ENCODE results near the gene FBLN1. TPM values are rescaled to one million over a fixed set of nuclear protein-coding genes. Genes with fewer than 3 reads are reported as not detected.
"Not testable (repeated sequence)": the region's sequence is repeated elsewhere in the genome, so short reads cannot be mapped to it uniquely, and the experiment has no call there.

Gene FBLN1
- total and polyA plus RNA-seq, 2 of the 8 experiments (the other 6 are each of a cell fraction or from before 2014, with no cell fraction given), result 159 to 168 TPM

DNA sequence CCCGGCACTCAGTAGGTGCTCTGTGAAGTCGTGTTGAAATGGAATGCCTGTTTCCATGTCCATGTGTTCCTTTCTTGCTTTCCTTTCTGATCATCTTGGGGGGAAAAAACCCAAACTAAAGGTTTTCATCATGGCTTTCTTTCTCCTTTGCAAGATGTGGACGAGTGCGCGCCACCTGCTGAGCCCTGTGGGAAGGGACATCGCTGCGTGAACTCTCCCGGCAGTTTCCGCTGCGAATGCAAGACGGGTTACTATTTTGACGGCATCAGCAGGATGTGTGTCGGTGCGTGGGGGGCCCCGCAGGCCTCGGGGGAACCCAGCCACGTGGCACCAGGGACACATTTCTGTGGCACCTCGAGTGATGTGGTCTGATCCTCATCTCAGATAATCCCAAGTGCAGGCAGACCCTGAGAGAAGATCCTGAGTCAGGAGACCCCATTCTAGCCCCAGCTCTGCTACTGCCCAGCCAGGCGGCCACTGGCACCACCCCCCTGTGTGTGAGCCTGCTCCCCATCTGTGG lies 39.4 kb downstream of the FBLN1 start (continued):
- TF ChIP-seq SUZ12 (IDR thresholded peaks at IDR 0.05; ENCODE audit: low read length), result no peak
- TF ChIP-seq KDM4A (IDR thresholded peaks at IDR 0.05; ENCODE audit: low read depth, low read length, severe bottlenecking), result no peak
- no peak for TF ChIP-seq BRCA1 (IDR thresholded peaks at IDR 0.05; ENCODE audit: low read depth, low read length)
- no peak for TF ChIP-seq PHF8 (conservative IDR thresholded peaks at IDR 0.05; ENCODE audit: low read depth, low read length)

DNA sequence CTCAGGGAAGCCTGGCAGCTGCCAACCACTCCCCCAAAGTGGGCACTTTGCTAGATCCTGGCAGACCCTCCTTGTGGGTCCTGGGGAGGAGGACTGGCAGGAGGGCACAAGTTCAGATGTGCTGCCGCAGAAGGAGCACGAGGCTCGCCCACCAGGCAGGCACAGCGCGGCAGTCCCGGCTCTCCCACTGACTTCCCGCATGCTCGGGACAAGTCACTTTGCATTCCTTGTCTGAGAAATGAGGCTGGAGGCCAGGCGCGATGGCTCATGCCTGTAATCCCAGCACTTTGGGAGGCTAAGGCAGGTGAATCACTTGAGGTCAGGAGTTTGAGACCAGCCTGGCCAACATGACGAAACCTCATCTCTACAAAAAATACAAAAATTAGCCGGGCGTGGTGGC lies 40.1 kb downstream of the FBLN1 start:
- H2BK120ac ChIP-seq (replicated peaks; ENCODE audit: low read depth, low read length); H3K14ac ChIP-seq (ENCODE audit: insufficient read length); H3K9ac ChIP-seq (replicated peaks in 1 of 4; ENCODE audit: extremely low read depth in 1 of 4, low read depth in 3 of 4, low read length in 3 of 4); H3K4me3 ChIP-seq (ENCODE audit: extremely low read depth in 1 of 4, insufficient read depth in 2 of 4, low read depth in 3 of 4, low read length in 4 of 4); H2AK5ac ChIP-seq (ENCODE audit: low read depth, low read length); H3K79me1 ChIP-seq (ENCODE audit: low read depth, low read length); H3K9me3 ChIP-seq (ENCODE audit: insufficient read depth in 2 of 2, low read depth in 1 of 2, low read length in 1 of 2); H2BK15ac ChIP-seq (ENCODE audit: low read length); H4K91ac ChIP-seq (replicated peaks; ENCODE audit: insufficient read length, low read length); H3K56ac ChIP-seq (replicated peaks; ENCODE audit: insufficient read length, low read depth, low read length); H3K27me3 ChIP-seq (replicated peaks in 1 of 4; ENCODE audit: control insufficient read depth in 3 of 4, extremely low read depth in 1 of 4, insufficient read depth in 3 of 4, low read length in 3 of 4); DNase-seq (ENCODE audit: low read depth in 1 of 2, low spot score in 2 of 2); H3K23me2 ChIP-seq (ENCODE audit: low read depth, low read length); H3K4ac ChIP-seq (replicated peaks; ENCODE audit: insufficient read length, low read depth, low read length); H3K79me2 ChIP-seq (ENCODE audit: control insufficient read depth in 1 of 2, insufficient read depth in 2 of 2, low read length in 2 of 2); POLR2A ChIA-PET (ENCODE audit: partially characterized antibody); H4K5ac ChIP-seq (ENCODE audit: insufficient read length, low read depth, low read length); H3K4me1 ChIP-seq (replicated peaks in 1 of 4; ENCODE audit: control insufficient read depth in 3 of 4, insufficient read depth in 4 of 4, low read length in 3 of 4); H2BK12ac ChIP-seq (ENCODE audit: low read depth, low read length); H3K27ac ChIP-seq (ENCODE audit: low read depth, low read length); H3K4me2 ChIP-seq (ENCODE audit: insufficient read depth in 1 of 2, low read depth in 2 of 2, low read length in 2 of 2); H2BK20ac ChIP-seq (ENCODE audit: low read length); H3K18ac ChIP-seq (ENCODE audit: extremely low read depth, low read length); H4K8ac ChIP-seq (ENCODE audit: extremely low read depth, insufficient read depth, low read length); H2BK5ac ChIP-seq (ENCODE audit: low read depth, low read length); H2AFZ ChIP-seq (ENCODE audit: low read length); H3K23ac ChIP-seq (ENCODE audit: insufficient read length); FAIRE-seq: not testable (repeated sequence)
- Histone ChIP-seq H4K20me1 (replicated peaks in 1 of 2; ENCODE audit: control insufficient read depth in 1 of 2, insufficient read depth in 2 of 2, low read length in 2 of 2) (peaks cover 0 to 11% of the 10 kb centered on the region in 2 experiments), H3K36me3 (ENCODE audit: control insufficient read depth in 2 of 4, insufficient read depth in 4 of 4, low read length in 3 of 4) (peaks cover 31 to 67% (median 48%) of the 10 kb centered on the region in 4 experiments)
- CTCF ChIA-PET (ENCODE audit: partially characterized antibody), result interaction anchor here (1.0 kb wide), 1 partner anchor 10 kb away, joined by 4 read pairs; no protein-coding TSS in a partner anchor
- 97% methylated on average over 13 of the region's 13 CpGs; no CpG with 5 or more reads in 1 of the 2 experiments for WGBS, 2 experiments (ENCODE audit: extremely low coverage in 1 of 2, insufficient coverage in 1 of 2, insufficient read length in 1 of 2, insufficient replicate concordance in 2 of 2, low coverage in 1 of 2, low lambda C conversion rate in 2 of 2, missing lambda C conversion rate in 1 of 2)

All from H1 (cell line).